HT1080 (cell line): ENCODE results near the gene CCDC91. TPM values are rescaled to one million over a fixed set of nuclear protein-coding genes. Genes with fewer than 3 reads are reported as not detected.
"Not testable (repeated sequence)": the region's sequence is repeated elsewhere in the genome, so short reads cannot be mapped to it uniquely, and the experiment has no call there.

ENCODE experiments used
- DNase-seq: peaks from one replicate; pipeline ENCODE4 v3.0.0-alpha.2; 2015; ENCODE audit warnings: low read depth
- total RNA-seq: library from RNA; depleted of rRNA; stranded (reverse); fragments of >200 nt; shearing (Covaris generic); gene quantifications from 2 replicates; pipeline ENCODE4 v1.2.3, GENCODE V29; 2014

The CCDC91 gene
- total RNA-seq, 1 experiment from 2014 or later: 20.0 TPM

- no peak for DNase-seq
These were observed 88.2 kb downstream of the CCDC91 start for GRCh38 chr12:28278499-28278898.

GRCh38 chr12:28278960-28279359 is 88.7 kb downstream of the CCDC91 start:
- no peak for DNase-seq

- no peak for DNase-seq
These were observed 96.1 kb downstream of the CCDC91 start for GRCh38 chr12:28286352-28286751.

- no peak for DNase-seq
These were observed 100.0 kb downstream of the CCDC91 start for GRCh38 chr12:28290262-28290661.

- no peak for DNase-seq
These were observed 102.4 kb downstream of the CCDC91 start for GRCh38 chr12:28292699-28293098.

- no peak for DNase-seq
These were observed 104.0 kb downstream of the CCDC91 start for GRCh38 chr12:28294300-28294699.

- DNase-seq: no peak
These were observed 106.0 kb downstream of the CCDC91 start for GRCh38 chr12:28296287-28296686.

- DNase-seq: no peak
These were observed 112.9 kb downstream of the CCDC91 start for GRCh38 chr12:28303192-28303591.

GRCh38 chr12:28306535-28306934 is 116.3 kb downstream of the CCDC91 start:
- DNase-seq: no peak

GRCh38 chr12:28308891-28309290 is 118.6 kb downstream of the CCDC91 start:
- DNase-seq: no peak

GRCh38 chr12:28313631-28314030 is 123.4 kb downstream of the CCDC91 start:
- DNase-seq: peak; percentile 63

GRCh38 chr12:28316049-28316448 is 125.8 kb downstream of the CCDC91 start:
- no peak for DNase-seq

- DNase-seq: no peak
These were observed 128.0 kb downstream of the CCDC91 start for GRCh38 chr12:28318273-28318672.

- DNase-seq: no peak
These were observed 130.1 kb downstream of the CCDC91 start for GRCh38 chr12:28320353-28320752.

GRCh38 chr12:28327722-28328121 is 137.5 kb downstream of the CCDC91 start:
- no peak for DNase-seq

GRCh38 chr12:28328967-28329366 is 138.7 kb downstream of the CCDC91 start:
- DNase-seq: no peak

- not testable (repeated sequence) for DNase-seq
These were observed 139.5 kb downstream of the CCDC91 start for GRCh38 chr12:28329727-28330126.

- not testable (repeated sequence) for DNase-seq
These were observed 140.0 kb downstream of the CCDC91 start for GRCh38 chr12:28330232-28330631.

GRCh38 chr12:28331130-28331529 is 140.9 kb downstream of the CCDC91 start:
- DNase-seq: no peak

GRCh38 chr12:28340261-28341045 is 150.2 kb downstream of the CCDC91 start:
- DNase-seq: no peak

- no peak for DNase-seq
These were observed 153.5 kb downstream of the CCDC91 start for GRCh38 chr12:28343713-28344112.

- no peak for DNase-seq
These were observed 156.3 kb downstream of the CCDC91 start for GRCh38 chr12:28346567-28346966.

GRCh38 chr12:28349196-28349595 is 158.9 kb downstream of the CCDC91 start:
- DNase-seq: no peak
